ENCODE data around the gene TMTC1.

TMTC1 gene

GRCh38 chr12:29783773-29784666 is at the start of gene TMTC1:
Gene TMTC1 (minus strand): TSS chr12:29783942. CDS start chr12:29783751, 191 bp downstream.
- TF ChIP-seq CTCF (IDR thresholded peaks at IDR 0.05) = no peak
- Histone ChIP-seq H2AFZ (peak within 1 kb of the TSS; percentile 90), H3K9me3 (ENCODE audit: control insufficient read depth, low read length) (no peaks in the 10 kb centered on the region), H3K27ac (peak within 1 kb of the TSS; percentile 93), H3K9ac (peak within 1 kb of the TSS; percentile 67), H3K4me2 (ENCODE audit: low read length) (peak within 1 kb of the TSS; percentile 68), H3K4me3 (ENCODE audit: low read depth, low read length) (peak within 1 kb of the TSS; percentile 78), H3K27me3 (ENCODE audit: control insufficient read depth, insufficient read depth, low read length) (no peaks in the 10 kb centered on the region), H3K4me1 (peaks cover 10% of the 10 kb centered on the region), H3K36me3 (ENCODE audit: control insufficient read depth, insufficient read depth, low read length) (no peaks in the 10 kb centered on the region), H3K79me2 (peaks cover 14% of the 10 kb centered on the region)

- H3K27me3 ChIP-seq (ENCODE audit: control insufficient read depth, insufficient read depth, low read length) = no peaks in the 10 kb centered on the region
- no peak overlapping the region for H3K4me3 ChIP-seq (ENCODE audit: low read depth, low read length)
- H3K79me2 ChIP-seq = no peaks in the 10 kb centered on the region
- no peaks in the 10 kb centered on the region for H3K4me1 ChIP-seq
- H3K27ac ChIP-seq = no peak overlapping the region
- H3K9ac ChIP-seq = no peak overlapping the region
- TF ChIP-seq CTCF (IDR thresholded peaks at IDR 0.05) = no peak
- H3K4me2 ChIP-seq (ENCODE audit: low read length) = no peak overlapping the region
- no peaks in the 10 kb centered on the region for H3K9me3 ChIP-seq (ENCODE audit: control insufficient read depth, low read length)
- no peak overlapping the region for H2AFZ ChIP-seq
- H3K36me3 ChIP-seq (ENCODE audit: control insufficient read depth, insufficient read depth, low read length) = no peaks in the 10 kb centered on the region
These were observed 47.4 kb upstream of the TMTC1 start for GRCh38 chr12:29831173-29831572.

GRCh38 chr12:29830391-29830790 is 46.6 kb upstream of the TMTC1 start:
- Histone ChIP-seq H3K4me2 (ENCODE audit: low read length) (no peak overlapping the region), H2AFZ (no peak overlapping the region), H3K4me1 (no peaks in the 10 kb centered on the region), H3K27ac (no peak overlapping the region), H3K79me2 (no peaks in the 10 kb centered on the region), H3K9me3 (ENCODE audit: control insufficient read depth, low read length) (no peaks in the 10 kb centered on the region), H3K36me3 (ENCODE audit: control insufficient read depth, insufficient read depth, low read length) (no peaks in the 10 kb centered on the region), H3K27me3 (ENCODE audit: control insufficient read depth, insufficient read depth, low read length) (no peaks in the 10 kb centered on the region), H3K4me3 (ENCODE audit: low read depth, low read length) (no peak overlapping the region), H3K9ac (no peak overlapping the region)
- TF ChIP-seq CTCF (IDR thresholded peaks at IDR 0.05) = no peak

GRCh38 chr12:29818916-29819623 is 35.3 kb upstream of the TMTC1 start:
- no peak for TF ChIP-seq CTCF (IDR thresholded peaks at IDR 0.05)
- H3K9ac ChIP-seq = no peak overlapping the region
- no peaks in the 10 kb centered on the region for H3K79me2 ChIP-seq
- no peak overlapping the region for H2AFZ ChIP-seq
- no peaks in the 10 kb centered on the region for H3K27me3 ChIP-seq (ENCODE audit: control insufficient read depth, insufficient read depth, low read length)
- no peaks in the 10 kb centered on the region for H3K36me3 ChIP-seq (ENCODE audit: control insufficient read depth, insufficient read depth, low read length)
- no peak overlapping the region for H3K4me2 ChIP-seq (ENCODE audit: low read length)
- no peaks in the 10 kb centered on the region for H3K9me3 ChIP-seq (ENCODE audit: control insufficient read depth, low read length)
- H3K27ac ChIP-seq = no peak overlapping the region
- H3K4me1 ChIP-seq = no peaks in the 10 kb centered on the region
- no peak overlapping the region for H3K4me3 ChIP-seq (ENCODE audit: low read depth, low read length)
